Upper lobe of right lung (tissue), 1 donor: ENCODE results near the gene FSTL5. TPM values are rescaled to one million over a fixed set of nuclear protein-coding genes. Genes with fewer than 3 reads are reported as not detected.

ENCODE experiments used
- ATAC-seq: fragments of 200-7000 bp; cut with Tn5 transposase; one replicate; pipeline ENCODE4 v1.9.1; 2020; ENCODE audit warnings: mild to moderate bottlenecking, moderate library complexity
- DNase-seq: peaks from one replicate; pipeline ENCODE4 v3.0.0-alpha.2; 2020
- H3K27ac ChIP-seq: fragments of 200-600 bp; one replicate; pipeline ENCODE4 v1.8.0; 2022
- H3K27me3 ChIP-seq: fragments of 200-600 bp; one replicate; pipeline ENCODE4 v1.8.0; 2022; ENCODE audit warnings: mild to moderate bottlenecking
- H3K36me3 ChIP-seq: fragments of 200-600 bp; one replicate; pipeline ENCODE4 v1.8.0; 2022
- H3K4me1 ChIP-seq: fragments of 200-600 bp; one replicate; pipeline ENCODE4 v1.8.0; 2022
- H3K4me3 ChIP-seq: fragments of 200-600 bp; one replicate; pipeline ENCODE4 v1.8.0; 2022; ENCODE audit warnings: mild to moderate bottlenecking
- H3K9me3 ChIP-seq: fragments of 200-600 bp; one replicate; pipeline ENCODE4 v1.8.0; 2022
- CTCF ChIP-seq: fragments of 200-600 bp; IDR thresholded peaks from one replicate; pipeline ENCODE4 v1.8.0; 2022; ENCODE audit warnings: antibody characterized with exemption
- intact Hi-C: fragments of 100-400 bp; cut with DNase I; formaldehyde crosslinking; loops from one replicate; pipeline ENCODE4 v1.11.0; 2022
- total RNA-seq: library from RNA; stranded (reverse); fragmentation: NEBNext Ultra II Directional; extraction: Animal tissue kit (Norgen Biotek cat#: 25700); gene quantifications from one replicate; pipeline ENCODE4 v1.2.1, GENCODE V29; 2021
- donor health status: DM: no; HTN: yes; CAD: no; lungs with severe emphysema.

The FSTL5 gene
- total RNA-seq, 1 donor from 2014 or later, result 0.12 TPM

- Histone ChIP-seq H3K36me3 (no peaks in the 10 kb centered on the region), H3K4me1 (no peaks in the 10 kb centered on the region), H3K4me3 (no peak overlapping the region), H3K27ac (no peak overlapping the region), H3K9me3 (no peaks in the 10 kb centered on the region), H3K27me3 (no peaks in the 10 kb centered on the region)
- DNase-seq (no peak), ATAC-seq (no peak)
- TF ChIP-seq CTCF, result no peak
- intact Hi-C loops, result no loop called here
These were observed 269.8 kb downstream of the FSTL5 start for GRCh38 chr4:161894014-161894413.

- no peaks in the 10 kb centered on the region for H3K27me3 ChIP-seq
- no peaks in the 10 kb centered on the region for H3K9me3 ChIP-seq
- no peaks in the 10 kb centered on the region for H3K36me3 ChIP-seq
- intact Hi-C loops, result no loop called here
- no peak overlapping the region for H3K27ac ChIP-seq
- no peak for ATAC-seq
- H3K4me1 ChIP-seq, result no peaks in the 10 kb centered on the region
- no peak overlapping the region for H3K4me3 ChIP-seq
- TF ChIP-seq CTCF, result no peak
- DNase-seq, result no peak
These were observed 270.2 kb downstream of the FSTL5 start for GRCh38 chr4:161893566-161893965.

- H3K36me3 ChIP-seq, result no peaks in the 10 kb centered on the region
- H3K4me1 ChIP-seq, result no peaks in the 10 kb centered on the region
- intact Hi-C loops, result no loop called here
- H3K9me3 ChIP-seq, result no peaks in the 10 kb centered on the region
- H3K27ac ChIP-seq, result no peak overlapping the region
- H3K4me3 ChIP-seq, result no peak overlapping the region
- no peaks in the 10 kb centered on the region for H3K27me3 ChIP-seq
- no peak for TF ChIP-seq CTCF
- DNase-seq (no peak), ATAC-seq (no peak)
These were observed 270.8 kb downstream of the FSTL5 start for GRCh38 chr4:161892951-161893350.

GRCh38 chr4:161883157-161883556 is 280.6 kb downstream of the FSTL5 start:
- no peak for ATAC-seq

GRCh38 chr4:161881370-161881769 is 282.4 kb downstream of the FSTL5 start:
- Histone ChIP-seq H3K9me3 (no peaks in the 10 kb centered on the region), H3K4me3 (no peak overlapping the region), H3K36me3 (no peaks in the 10 kb centered on the region), H3K27ac (no peak overlapping the region), H3K4me1 (no peaks in the 10 kb centered on the region), H3K27me3 (no peaks in the 10 kb centered on the region)
- no peak for DNase-seq
- intact Hi-C loops, result no loop called here
- no peak for ATAC-seq
- TF ChIP-seq CTCF, result no peak

More at GRCh38 chr4:161883157-161883556, 280.6 kb downstream of the FSTL5 start:
- DNase-seq, result no peak
- no peak for TF ChIP-seq CTCF
- Histone ChIP-seq H3K4me3 (no peak overlapping the region), H3K9me3 (no peaks in the 10 kb centered on the region), H3K4me1 (no peaks in the 10 kb centered on the region), H3K36me3 (no peaks in the 10 kb centered on the region), H3K27me3 (no peaks in the 10 kb centered on the region), H3K27ac (no peak overlapping the region)
- intact Hi-C loops, result no loop called here

GRCh38 chr4:161869511-161869910 is 294.3 kb downstream of the FSTL5 start:
- TF ChIP-seq CTCF, result no peak
- intact Hi-C loops, result no loop called here
- ATAC-seq, result no peak

More at GRCh38 chr4:161869511-161869910, 294.3 kb downstream of the FSTL5 start:
- Histone ChIP-seq H3K4me3 (no peak overlapping the region), H3K4me1 (no peaks in the 10 kb centered on the region), H3K27me3 (no peaks in the 10 kb centered on the region), H3K27ac (no peak overlapping the region), H3K36me3 (no peaks in the 10 kb centered on the region), H3K9me3 (no peaks in the 10 kb centered on the region)
- no peak for DNase-seq
